ENCODE data around the gene CDYL2.

CDYL2 gene

DNA sequence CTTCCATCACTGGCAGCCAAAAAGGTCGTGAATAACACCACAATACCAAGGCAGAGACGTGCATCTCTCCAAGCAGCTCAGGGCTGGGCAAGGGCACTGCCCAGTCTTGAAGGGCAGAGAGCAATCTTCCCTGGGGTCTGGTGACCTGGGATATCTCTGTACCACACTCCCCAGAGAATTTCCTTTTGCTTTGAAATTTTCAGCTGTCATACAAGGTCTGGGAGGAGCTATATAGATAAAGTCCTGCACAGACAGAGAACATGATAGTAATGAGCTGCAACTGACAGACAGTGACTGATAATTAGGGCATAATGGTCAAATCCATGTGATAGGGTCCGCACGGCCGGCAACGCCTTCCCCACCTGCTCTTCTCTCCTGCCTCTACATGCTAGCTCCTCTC, 195.5 kb downstream of the CDYL2 start:
- Histone ChIP-seq H2AFZ (ENCODE audit: low read length) (no peak overlapping the region), H3K79me1 (ENCODE audit: low read depth, low read length) (no peaks in the 10 kb centered on the region), H2BK15ac (ENCODE audit: low read length) (no peak overlapping the region), H3K9me3 (replicated peaks in 1 of 2; ENCODE audit: control insufficient read depth in 2 of 2, insufficient read depth in 1 of 2, low read depth in 1 of 2, low read length in 2 of 2) (peaks cover 0 to 3% of the 10 kb centered on the region in 2 donors), H4K91ac (ENCODE audit: low read depth, low read length, poor library complexity) (no peak overlapping the region), H2BK12ac (ENCODE audit: low read length) (no peak overlapping the region), H3K36me3 (replicated peaks in 1 of 2; ENCODE audit: control insufficient read depth in 2 of 2, insufficient read depth in 2 of 2, low read length in 2 of 2) (no peaks in the 10 kb centered on the region), H3K4me1 (ENCODE audit: control insufficient read depth in 2 of 2, insufficient read depth in 1 of 2, low read depth in 1 of 2, low read length in 2 of 2) (peaks cover 0 to 3% of the 10 kb centered on the region in 2 donors), H2AK5ac (ENCODE audit: low read depth, low read length) (no peak overlapping the region), H3K4ac (ENCODE audit: low read length) (no peak overlapping the region), H4K8ac (ENCODE audit: low read depth, low read length) (no peak overlapping the region), H3K4me2 (ENCODE audit: insufficient read depth, low read length, poor library complexity, severe bottlenecking) (no peak overlapping the region), H3K9ac (ENCODE audit: low read depth, low read length, poor library complexity) (no peak overlapping the region), H3K27me3 (ENCODE audit: control insufficient read depth in 3 of 3, insufficient read depth in 3 of 3, low read depth in 1 of 3, low read length in 3 of 3) (no peaks in the 10 kb centered on the region), H3K27ac (replicated peaks; ENCODE audit: low read length) (no peak overlapping the region), H2BK5ac (ENCODE audit: low read length) (no peak overlapping the region), H3K14ac (ENCODE audit: low read length) (no peak overlapping the region), H3K18ac (ENCODE audit: low read length) (no peak overlapping the region), H3K4me3 (ENCODE audit: low read length in 2 of 2) (no peak overlapping the region), H3K23ac (ENCODE audit: low read depth, low read length, poor library complexity) (no peak overlapping the region), H2BK120ac (ENCODE audit: low read depth, low read length) (no peak overlapping the region)
- WGBS, 2 donors (ENCODE audit: extremely low coverage in 2 of 2, insufficient read length in 2 of 2, insufficient replicate concordance in 1 of 2): no CpG with 5 or more reads among the region's 6 CpGs
- DNase-seq (ENCODE audit: low spot score): no peak

DNA sequence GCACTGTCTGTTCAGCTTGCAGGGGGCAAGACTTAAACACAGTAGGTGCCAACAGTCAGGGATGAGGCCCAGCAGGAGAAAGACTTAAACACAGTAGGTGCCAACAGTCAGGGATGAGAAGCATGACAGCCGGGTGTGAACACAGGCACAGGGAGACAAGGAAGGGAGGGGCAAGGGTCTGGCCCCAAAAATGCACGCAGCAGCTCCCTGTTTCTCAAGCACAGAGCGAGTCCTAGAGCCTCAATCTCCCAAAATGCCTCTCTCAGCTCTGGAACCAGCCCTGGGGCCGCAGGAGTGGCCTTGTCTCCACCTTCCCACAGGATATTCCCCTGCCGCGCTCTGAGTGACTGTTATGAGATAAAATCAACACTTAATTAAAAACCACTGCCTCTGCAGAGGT, 197.2 kb downstream of the CDYL2 start:
- no peak overlapping the region for H3K4me2 ChIP-seq (ENCODE audit: insufficient read depth, low read length, poor library complexity, severe bottlenecking)
- no peak overlapping the region for H2AK5ac ChIP-seq (ENCODE audit: low read depth, low read length)
- no peak overlapping the region for H3K4me3 ChIP-seq (ENCODE audit: low read length in 2 of 2)
- H4K91ac ChIP-seq (ENCODE audit: low read depth, low read length, poor library complexity): no peak overlapping the region
- H2BK12ac ChIP-seq (ENCODE audit: low read length): no peak overlapping the region
- peaks cover 0 to 3% of the 10 kb centered on the region in 2 donors for H3K4me1 ChIP-seq (ENCODE audit: control insufficient read depth in 2 of 2, insufficient read depth in 1 of 2, low read depth in 1 of 2, low read length in 2 of 2)
- no CpG with 5 or more reads among the region's 6 CpGs for WGBS, 2 donors (ENCODE audit: extremely low coverage in 2 of 2, insufficient read length in 2 of 2, insufficient replicate concordance in 1 of 2)
- H3K18ac ChIP-seq (ENCODE audit: low read length): no peak overlapping the region
- H3K9ac ChIP-seq (ENCODE audit: low read depth, low read length, poor library complexity): peak overlapping the region; percentile 38
- H2BK120ac ChIP-seq (ENCODE audit: low read depth, low read length): no peak overlapping the region
- H3K36me3 ChIP-seq (replicated peaks in 1 of 2; ENCODE audit: control insufficient read depth in 2 of 2, insufficient read depth in 2 of 2, low read length in 2 of 2): peaks cover 0 to 2% of the 10 kb centered on the region in 2 donors
- peak overlapping the region; percentile 25 for H3K14ac ChIP-seq (ENCODE audit: low read length)
- H3K4ac ChIP-seq (ENCODE audit: low read length): no peak overlapping the region
- no peak overlapping the region for H3K27ac ChIP-seq (replicated peaks; ENCODE audit: low read length)
- H4K8ac ChIP-seq (ENCODE audit: low read depth, low read length): no peak overlapping the region
- H3K23ac ChIP-seq (ENCODE audit: low read depth, low read length, poor library complexity): no peak overlapping the region
- no peaks in the 10 kb centered on the region for H3K79me1 ChIP-seq (ENCODE audit: low read depth, low read length)
- no peaks in the 10 kb centered on the region for H3K27me3 ChIP-seq (ENCODE audit: control insufficient read depth in 3 of 3, insufficient read depth in 3 of 3, low read depth in 1 of 3, low read length in 3 of 3)
- no peak overlapping the region for H2BK5ac ChIP-seq (ENCODE audit: low read length)
- no peak for DNase-seq (ENCODE audit: low spot score)
- no peak overlapping the region for H2AFZ ChIP-seq (ENCODE audit: low read length)
- H2BK15ac ChIP-seq (ENCODE audit: low read length): no peak overlapping the region
- peaks cover 0 to 2% of the 10 kb centered on the region in 2 donors for H3K9me3 ChIP-seq (replicated peaks in 1 of 2; ENCODE audit: control insufficient read depth in 2 of 2, insufficient read depth in 1 of 2, low read depth in 1 of 2, low read length in 2 of 2)

DNA sequence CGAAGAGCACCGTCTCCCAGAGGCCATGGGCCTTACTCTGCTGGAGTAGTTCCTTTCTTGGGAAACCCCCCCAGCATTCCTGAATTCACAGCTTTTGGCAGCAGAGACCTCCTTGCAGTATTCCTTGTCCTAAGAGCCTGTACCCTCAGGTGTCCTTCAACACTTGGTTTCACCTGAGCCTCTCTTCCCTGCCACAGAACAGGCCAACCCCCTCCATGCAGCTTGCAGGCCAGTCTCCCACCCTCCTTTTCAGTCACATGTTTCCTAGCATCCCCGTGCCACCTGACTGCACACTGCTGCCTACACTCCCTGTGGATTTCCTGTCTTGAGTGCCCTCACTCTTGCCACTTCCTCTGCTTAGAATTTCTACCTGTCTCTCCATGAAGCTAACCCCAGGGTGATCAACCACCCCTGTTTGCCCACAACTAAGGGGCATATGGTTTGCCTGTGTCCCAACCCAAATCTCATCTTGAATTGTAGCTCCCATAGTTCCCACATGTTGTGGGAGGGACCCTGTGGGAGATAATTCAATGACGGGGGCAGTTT, 198.1 kb downstream of the CDYL2 start:
- no peak overlapping the region for H3K9ac ChIP-seq (ENCODE audit: low read depth, low read length, poor library complexity)
- H3K14ac ChIP-seq (ENCODE audit: low read length): no peak overlapping the region
- H3K23ac ChIP-seq (ENCODE audit: low read depth, low read length, poor library complexity): no peak overlapping the region
- peaks cover 0 to 2% of the 10 kb centered on the region in 2 donors for H3K9me3 ChIP-seq (replicated peaks in 1 of 2; ENCODE audit: control insufficient read depth in 2 of 2, insufficient read depth in 1 of 2, low read depth in 1 of 2, low read length in 2 of 2)
- no peak overlapping the region for H3K4me2 ChIP-seq (ENCODE audit: insufficient read depth, low read length, poor library complexity, severe bottlenecking)
- H3K27ac ChIP-seq (replicated peaks; ENCODE audit: low read length): no peak overlapping the region
- no peak overlapping the region for H2BK5ac ChIP-seq (ENCODE audit: low read length)
- H3K4me3 ChIP-seq (ENCODE audit: low read length in 2 of 2): no peak overlapping the region
- H3K4me1 ChIP-seq (ENCODE audit: control insufficient read depth in 2 of 2, insufficient read depth in 1 of 2, low read depth in 1 of 2, low read length in 2 of 2): peaks cover 0 to 3% of the 10 kb centered on the region in 2 donors
- H2AK5ac ChIP-seq (ENCODE audit: low read depth, low read length): no peak overlapping the region
- no peaks in the 10 kb centered on the region for H3K27me3 ChIP-seq (ENCODE audit: control insufficient read depth in 3 of 3, insufficient read depth in 3 of 3, low read depth in 1 of 3, low read length in 3 of 3)
- no peak overlapping the region for H4K8ac ChIP-seq (ENCODE audit: low read depth, low read length)
- H2AFZ ChIP-seq (ENCODE audit: low read length): no peak overlapping the region
- no peak overlapping the region for H2BK120ac ChIP-seq (ENCODE audit: low read depth, low read length)
- no peak overlapping the region for H3K4ac ChIP-seq (ENCODE audit: low read length)
- no peak for DNase-seq (ENCODE audit: low spot score)
- H3K79me1 ChIP-seq (ENCODE audit: low read depth, low read length): no peaks in the 10 kb centered on the region
- no peak overlapping the region for H4K91ac ChIP-seq (ENCODE audit: low read depth, low read length, poor library complexity)
- H2BK15ac ChIP-seq (ENCODE audit: low read length): no peak overlapping the region
- H3K18ac ChIP-seq (ENCODE audit: low read length): no peak overlapping the region
- H3K36me3 ChIP-seq (replicated peaks in 1 of 2; ENCODE audit: control insufficient read depth in 2 of 2, insufficient read depth in 2 of 2, low read length in 2 of 2): peaks cover 0 to 2% of the 10 kb centered on the region in 2 donors
- WGBS, 2 donors (ENCODE audit: extremely low coverage in 2 of 2, insufficient read length in 2 of 2, insufficient replicate concordance in 1 of 2): no CpG with 5 or more reads among the region's 4 CpGs
- no peak overlapping the region for H2BK12ac ChIP-seq (ENCODE audit: low read length)

DNA sequence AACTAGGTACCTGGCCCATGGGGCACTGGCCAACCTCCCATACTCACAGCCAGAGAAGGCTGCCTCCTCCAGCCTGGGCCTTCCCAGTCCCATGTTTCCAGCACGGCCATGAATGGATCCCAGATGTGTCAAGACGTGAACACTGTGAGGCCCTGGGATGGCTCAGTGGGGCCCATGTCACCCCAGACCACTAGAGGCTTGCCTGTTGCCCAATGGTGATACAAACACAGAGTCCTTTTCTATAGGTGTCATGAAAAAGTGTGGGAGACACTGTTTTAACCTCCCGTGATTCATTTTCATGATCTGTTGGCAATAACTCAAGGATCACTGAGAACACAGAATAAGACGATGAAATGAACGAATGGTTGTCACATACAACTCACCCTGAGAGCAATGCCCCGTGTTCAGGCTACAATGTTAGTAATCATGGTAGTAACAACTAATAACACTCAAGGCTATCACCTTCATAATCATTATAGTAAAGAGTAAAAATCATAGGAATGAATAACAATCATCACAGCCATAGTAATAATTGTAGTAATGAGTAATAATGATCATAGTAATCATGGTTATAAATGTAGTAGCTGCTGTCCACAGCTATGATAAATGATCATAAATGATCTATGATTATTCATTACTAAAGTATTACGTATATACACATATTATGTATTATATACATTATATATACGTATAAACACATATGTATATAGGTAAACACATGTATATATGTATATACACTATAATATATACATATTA, 199.6 kb downstream of the CDYL2 start:
- no peak overlapping the region for H3K4ac ChIP-seq (ENCODE audit: low read length)
- no peak for DNase-seq (ENCODE audit: low spot score)
- H2BK12ac ChIP-seq (ENCODE audit: low read length): no peak overlapping the region
- no peaks in the 10 kb centered on the region for H3K79me1 ChIP-seq (ENCODE audit: low read depth, low read length)
- no peak overlapping the region for H4K8ac ChIP-seq (ENCODE audit: low read depth, low read length)
- H3K18ac ChIP-seq (ENCODE audit: low read length): no peak overlapping the region
- H3K9me3 ChIP-seq (replicated peaks in 1 of 2; ENCODE audit: control insufficient read depth in 2 of 2, insufficient read depth in 1 of 2, low read depth in 1 of 2, low read length in 2 of 2): peaks cover 0 to 2% of the 10 kb centered on the region in 2 donors
- no peak overlapping the region for H3K9ac ChIP-seq (ENCODE audit: low read depth, low read length, poor library complexity)
- H3K27me3 ChIP-seq (ENCODE audit: control insufficient read depth in 3 of 3, insufficient read depth in 3 of 3, low read depth in 1 of 3, low read length in 3 of 3): no peaks in the 10 kb centered on the region
- H2BK15ac ChIP-seq (ENCODE audit: low read length): no peak overlapping the region
- H2AK5ac ChIP-seq (ENCODE audit: low read depth, low read length): no peak overlapping the region
- WGBS, 2 donors (ENCODE audit: extremely low coverage in 2 of 2, insufficient read length in 2 of 2, insufficient replicate concordance in 1 of 2): no CpG with 5 or more reads among the region's 8 CpGs
- no peak overlapping the region for H3K27ac ChIP-seq (replicated peaks; ENCODE audit: low read length)
- no peak overlapping the region for H2BK5ac ChIP-seq (ENCODE audit: low read length)
- no peaks in the 10 kb centered on the region for H3K4me1 ChIP-seq (ENCODE audit: control insufficient read depth in 2 of 2, insufficient read depth in 1 of 2, low read depth in 1 of 2, low read length in 2 of 2)
- H3K23ac ChIP-seq (ENCODE audit: low read depth, low read length, poor library complexity): no peak overlapping the region
- no peak overlapping the region for H4K91ac ChIP-seq (ENCODE audit: low read depth, low read length, poor library complexity)
- H3K14ac ChIP-seq (ENCODE audit: low read length): no peak overlapping the region
- H3K4me3 ChIP-seq (ENCODE audit: low read length in 2 of 2): no peak overlapping the region
- H3K4me2 ChIP-seq (ENCODE audit: insufficient read depth, low read length, poor library complexity, severe bottlenecking): no peak overlapping the region
- H3K36me3 ChIP-seq (replicated peaks in 1 of 2; ENCODE audit: control insufficient read depth in 2 of 2, insufficient read depth in 2 of 2, low read length in 2 of 2): peaks cover 0 to 2% of the 10 kb centered on the region in 2 donors
- H2BK120ac ChIP-seq (ENCODE audit: low read depth, low read length): no peak overlapping the region
- no peak overlapping the region for H2AFZ ChIP-seq (ENCODE audit: low read length)

Data from neuronal stem cell (in vitro differentiated cells).